GM12864 (cell line): Measurements from ENCODE around the gene BEST2.
A peak's percentile ranks its signal among the peaks of the same experiment; 100 is the strongest.
"Not testable (repeated sequence)": the region's sequence is repeated elsewhere in the genome, so short reads cannot be mapped to it uniquely, and the experiment has no call there.

Experiments used
- DNase-seq: peaks from one replicate; pipeline ENCODE4 v3.0.0-alpha.2; 2011; ENCODE audit warnings: low read depth
- H3K4me3 ChIP-seq: 2 replicates; pipeline ENCODE4 v1.5.1; 2011; ENCODE audit warnings: mild to moderate bottlenecking, low read depth, low read length, control low read depth
- TF ChIP-seq, protein P1 (sequence below): IDR thresholded peaks from 2 replicates; pipeline ENCODE4 v1.5.1; 2011; ENCODE audit warnings: low read depth, mild to moderate bottlenecking, moderate library complexity, low read length, control low read depth, inconsistent platforms; ENCODE audit errors: missing control alignments

The BEST2 gene

DNA sequence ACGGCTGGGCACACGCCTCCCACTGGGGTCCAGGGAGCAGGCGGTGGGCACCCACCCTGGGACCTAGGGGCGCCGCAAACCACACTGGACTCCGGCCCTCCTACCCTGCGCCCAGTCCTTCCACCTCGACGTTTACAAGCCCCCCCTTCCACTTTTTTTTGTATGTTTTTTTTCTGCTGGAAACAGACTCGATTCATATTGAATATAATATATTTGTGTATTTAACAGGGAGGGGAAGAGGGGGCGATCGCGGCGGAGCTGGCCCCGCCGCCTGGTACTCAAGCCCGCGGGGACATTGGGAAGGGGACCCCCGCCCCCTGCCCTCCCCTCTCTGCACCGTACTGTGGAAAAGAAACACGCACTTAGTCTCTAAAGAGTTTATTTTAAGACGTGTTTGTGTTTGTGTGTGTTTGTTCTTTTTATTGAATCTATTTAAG is 41.3 kb downstream of the BEST2 start:
- TF ChIP-seq, protein P1, sequence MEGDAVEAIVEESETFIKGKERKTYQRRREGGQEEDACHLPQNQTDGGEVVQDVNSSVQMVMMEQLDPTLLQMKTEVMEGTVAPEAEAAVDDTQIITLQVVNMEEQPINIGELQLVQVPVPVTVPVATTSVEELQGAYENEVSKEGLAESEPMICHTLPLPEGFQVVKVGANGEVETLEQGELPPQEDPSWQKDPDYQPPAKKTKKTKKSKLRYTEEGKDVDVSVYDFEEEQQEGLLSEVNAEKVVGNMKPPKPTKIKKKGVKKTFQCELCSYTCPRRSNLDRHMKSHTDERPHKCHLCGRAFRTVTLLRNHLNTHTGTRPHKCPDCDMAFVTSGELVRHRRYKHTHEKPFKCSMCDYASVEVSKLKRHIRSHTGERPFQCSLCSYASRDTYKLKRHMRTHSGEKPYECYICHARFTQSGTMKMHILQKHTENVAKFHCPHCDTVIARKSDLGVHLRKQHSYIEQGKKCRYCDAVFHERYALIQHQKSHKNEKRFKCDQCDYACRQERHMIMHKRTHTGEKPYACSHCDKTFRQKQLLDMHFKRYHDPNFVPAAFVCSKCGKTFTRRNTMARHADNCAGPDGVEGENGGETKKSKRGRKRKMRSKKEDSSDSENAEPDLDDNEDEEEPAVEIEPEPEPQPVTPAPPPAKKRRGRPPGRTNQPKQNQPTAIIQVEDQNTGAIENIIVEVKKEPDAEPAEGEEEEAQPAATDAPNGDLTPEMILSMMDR, result no peak
- H3K4me3 ChIP-seq, result peak overlapping the region; percentile 89
- no peak for DNase-seq

DNA sequence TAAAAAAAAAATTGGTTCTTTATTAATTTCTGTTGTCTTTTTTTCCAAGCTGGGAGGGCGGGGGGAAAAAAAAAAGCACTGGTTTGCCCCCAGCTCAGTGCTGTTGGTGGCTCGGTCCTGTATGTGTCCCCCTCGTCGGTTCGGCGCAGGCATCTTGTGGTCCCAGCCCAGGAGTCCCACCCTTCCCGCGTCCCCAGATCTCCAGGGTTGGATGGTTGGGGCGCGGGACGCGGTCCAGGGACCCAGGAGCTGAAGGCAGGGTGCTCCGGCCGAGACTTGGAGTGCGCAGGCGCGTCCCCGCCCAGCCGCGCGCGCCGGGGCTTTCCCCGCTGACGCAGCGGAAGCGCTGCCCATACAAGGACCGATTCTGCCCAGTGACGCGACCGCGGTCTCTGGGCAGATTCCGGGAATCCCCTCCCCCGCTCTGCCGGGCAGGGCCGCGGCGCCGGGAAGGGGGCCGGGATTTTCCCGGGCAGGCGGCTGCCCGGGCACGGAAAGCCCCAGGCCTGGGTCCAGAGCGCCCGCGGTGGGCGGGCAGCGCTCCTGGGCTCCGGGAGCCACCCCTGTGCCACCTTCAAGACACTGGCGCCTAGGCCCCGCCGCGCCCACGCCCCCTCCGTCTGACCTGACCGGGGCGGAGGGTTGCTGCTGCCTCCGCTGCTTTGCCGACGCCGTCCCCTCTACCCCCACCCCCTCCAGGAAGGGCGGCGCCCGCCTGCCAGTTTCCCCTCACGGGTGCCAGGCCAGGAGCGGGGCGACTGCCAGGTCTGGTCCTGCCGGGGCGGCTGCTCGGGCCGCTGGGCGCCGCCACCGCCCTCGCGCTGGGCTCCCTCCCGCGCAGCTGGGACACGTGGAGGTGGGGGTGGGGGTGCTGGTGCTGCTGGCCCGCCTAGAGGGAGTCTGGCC is 42.0 kb downstream of the BEST2 start:
- TF ChIP-seq, protein P1, result no peak
- H3K4me3 ChIP-seq, result peak overlapping the region; percentile 89
- no peak for DNase-seq

DNA sequence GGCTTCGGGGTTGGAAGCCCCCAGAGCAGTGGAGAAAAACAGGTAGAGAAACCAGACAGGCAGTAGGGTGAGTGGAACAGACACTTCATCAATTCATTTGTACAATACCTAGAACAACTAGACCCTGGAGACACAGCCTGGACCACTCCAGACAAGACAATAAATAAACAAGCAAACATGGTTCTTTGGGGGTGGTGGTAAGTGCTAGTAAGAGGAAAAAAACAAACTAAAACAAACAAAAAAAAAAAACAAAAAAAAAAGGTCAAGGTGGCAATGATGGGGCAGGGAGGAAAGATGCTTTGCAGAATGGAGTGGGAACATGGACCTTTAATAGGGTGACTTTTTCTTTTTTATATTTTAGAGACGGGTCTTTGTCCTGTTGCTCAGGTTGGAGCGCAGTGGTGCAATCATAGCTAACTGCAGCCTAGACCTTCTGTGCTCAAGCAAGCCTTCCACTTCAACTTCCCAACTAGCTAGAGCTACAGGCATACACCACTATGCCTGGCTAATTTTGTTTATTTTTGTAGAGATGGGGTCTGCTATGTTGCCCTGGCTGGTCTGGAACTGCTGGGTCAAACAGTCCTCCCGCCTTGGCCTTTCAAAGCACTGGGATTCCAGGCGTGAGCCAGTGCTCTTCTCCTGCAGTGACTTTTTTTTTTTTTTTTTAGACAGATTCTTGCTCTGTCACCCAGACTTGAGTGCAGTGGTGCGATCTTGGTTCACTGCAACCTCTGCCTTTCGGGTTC is 42.8 kb downstream of the BEST2 start:
- no peak for DNase-seq
- H3K4me3 ChIP-seq, result peak overlapping the region; percentile 89
- TF ChIP-seq, protein P1, result no peak

DNA sequence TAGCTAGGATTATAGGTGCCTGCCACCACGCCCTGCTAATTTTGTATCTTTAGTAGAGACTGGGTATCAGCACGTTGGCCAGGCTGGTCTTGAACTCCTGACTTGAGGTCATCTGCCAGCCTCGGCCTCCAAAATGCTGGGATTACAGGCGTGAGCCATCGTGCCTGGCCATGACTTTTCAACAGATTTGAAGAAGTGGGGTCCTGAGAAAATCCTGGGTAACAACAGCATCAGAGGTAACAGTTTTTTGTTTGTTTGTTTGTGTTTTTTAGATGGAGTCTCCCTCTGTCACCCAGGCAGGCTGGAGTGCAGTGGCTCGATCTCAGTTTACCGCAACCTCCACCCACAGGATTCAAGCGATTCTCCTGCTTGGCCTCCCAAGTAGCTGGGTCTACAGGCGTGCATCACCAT is 43.4 kb downstream of the BEST2 start:
- no peak overlapping the region for H3K4me3 ChIP-seq
- DNase-seq, result no peak
- TF ChIP-seq, protein P1, result no peak

DNA sequence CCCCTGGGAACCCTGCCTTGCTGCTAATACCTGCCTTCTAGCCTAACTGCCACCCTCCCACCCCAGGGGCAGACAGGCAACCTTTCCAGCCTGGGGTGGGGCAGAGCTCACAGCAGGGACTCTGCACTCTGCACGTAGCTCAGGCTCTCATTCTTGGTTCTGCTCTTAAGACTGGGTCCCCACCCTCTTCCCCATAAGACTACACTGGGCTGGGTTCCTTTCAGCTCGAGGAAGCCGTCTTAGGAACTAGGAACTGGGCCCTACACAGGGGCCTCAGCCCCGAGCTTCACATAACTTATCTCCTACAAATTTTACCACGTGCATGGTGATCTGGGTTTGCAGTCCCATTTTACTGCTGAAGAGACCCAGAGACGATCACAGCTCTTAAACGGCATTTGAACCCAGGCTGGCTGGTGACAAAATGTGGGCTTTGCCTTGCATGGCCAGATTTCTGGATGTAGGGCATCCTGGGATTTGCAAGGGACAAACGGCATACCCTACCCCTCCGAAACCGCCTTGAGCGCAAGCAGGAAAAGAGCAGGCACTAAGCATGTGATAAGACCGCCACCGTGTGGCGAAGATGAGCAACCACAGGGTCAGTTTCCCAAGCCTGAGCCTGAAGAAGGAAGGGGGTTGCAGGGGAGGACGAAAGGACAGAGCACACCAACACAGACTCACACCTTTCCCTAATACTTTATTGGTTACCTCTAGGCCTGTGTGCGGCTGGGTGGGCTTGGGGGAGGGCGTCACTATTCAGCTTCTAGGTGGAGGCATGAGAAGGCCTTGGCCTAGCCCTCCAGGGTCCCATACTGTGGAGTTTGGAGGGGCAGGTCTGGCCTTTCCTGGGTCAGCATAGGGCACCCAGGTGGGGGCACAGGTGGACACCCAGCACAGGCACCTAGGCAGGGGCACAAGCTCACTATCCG is 44.8 kb downstream of the BEST2 start:
- H3K4me3 ChIP-seq, result no peak overlapping the region
- no peak for DNase-seq
- TF ChIP-seq, protein P1, result peak; percentile 99

DNA sequence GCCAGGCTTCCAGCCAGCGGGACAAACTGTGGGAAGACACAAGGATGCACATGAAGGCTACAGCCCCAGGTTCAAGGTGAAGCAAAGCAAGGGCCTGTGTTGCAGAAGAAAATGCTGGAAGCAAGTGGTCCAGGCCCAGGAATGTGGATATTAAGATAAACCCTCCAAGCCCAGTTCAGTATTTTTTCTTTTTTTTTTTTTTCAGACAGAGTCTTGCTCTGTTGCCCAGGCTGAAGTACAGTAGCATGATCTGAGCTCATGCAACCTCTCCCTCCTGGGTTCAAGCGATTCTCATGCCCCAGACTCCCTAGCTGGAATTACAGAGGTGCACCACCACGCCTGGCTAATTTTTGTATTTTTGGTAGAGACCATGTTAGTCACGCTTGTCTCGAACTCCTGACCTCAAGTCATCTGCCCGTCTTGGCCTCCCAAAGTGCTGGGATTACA is 45.6 kb downstream of the BEST2 start:
- no peak overlapping the region for H3K4me3 ChIP-seq
- TF ChIP-seq, protein P1, result no peak
- DNase-seq, result no peak

DNA sequence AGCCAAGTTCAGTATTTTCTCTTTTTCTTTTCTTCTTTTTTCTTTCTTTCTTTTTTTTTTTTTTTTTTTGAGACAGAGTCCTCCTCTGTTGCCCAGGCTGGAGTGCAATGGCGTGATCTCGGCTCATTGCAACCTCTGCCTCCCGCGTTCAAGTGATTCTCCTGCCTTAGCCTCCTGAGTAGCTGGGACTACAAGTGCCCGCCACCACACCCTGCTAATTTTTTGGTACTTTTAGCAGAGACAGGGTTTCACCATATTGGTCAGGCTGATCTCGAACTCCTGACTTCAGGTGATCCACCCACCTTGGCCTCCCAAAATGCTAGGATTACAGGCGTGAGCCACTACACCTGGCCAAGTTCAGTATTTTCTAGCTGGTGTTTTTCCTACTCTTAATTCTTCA is 46.0 kb downstream of the BEST2 start:
- not testable (repeated sequence) for H3K4me3 ChIP-seq, DNase-seq
